ENCODE data around the gene TTC27. TPM values are rescaled to one million over a fixed set of nuclear protein-coding genes. Genes with fewer than 3 reads are reported as not detected.
"Not testable (repeated sequence)": the region's sequence is repeated elsewhere in the genome, so short reads cannot be mapped to it uniquely, and the experiment has no call there.

Gene TTC27
- 21.1 and 21.5 TPM in 2 replicates for total RNA-seq (2014; rRNA removed)
- polyA plus RNA-seq (2012), result 10.1 TPM

DNA sequence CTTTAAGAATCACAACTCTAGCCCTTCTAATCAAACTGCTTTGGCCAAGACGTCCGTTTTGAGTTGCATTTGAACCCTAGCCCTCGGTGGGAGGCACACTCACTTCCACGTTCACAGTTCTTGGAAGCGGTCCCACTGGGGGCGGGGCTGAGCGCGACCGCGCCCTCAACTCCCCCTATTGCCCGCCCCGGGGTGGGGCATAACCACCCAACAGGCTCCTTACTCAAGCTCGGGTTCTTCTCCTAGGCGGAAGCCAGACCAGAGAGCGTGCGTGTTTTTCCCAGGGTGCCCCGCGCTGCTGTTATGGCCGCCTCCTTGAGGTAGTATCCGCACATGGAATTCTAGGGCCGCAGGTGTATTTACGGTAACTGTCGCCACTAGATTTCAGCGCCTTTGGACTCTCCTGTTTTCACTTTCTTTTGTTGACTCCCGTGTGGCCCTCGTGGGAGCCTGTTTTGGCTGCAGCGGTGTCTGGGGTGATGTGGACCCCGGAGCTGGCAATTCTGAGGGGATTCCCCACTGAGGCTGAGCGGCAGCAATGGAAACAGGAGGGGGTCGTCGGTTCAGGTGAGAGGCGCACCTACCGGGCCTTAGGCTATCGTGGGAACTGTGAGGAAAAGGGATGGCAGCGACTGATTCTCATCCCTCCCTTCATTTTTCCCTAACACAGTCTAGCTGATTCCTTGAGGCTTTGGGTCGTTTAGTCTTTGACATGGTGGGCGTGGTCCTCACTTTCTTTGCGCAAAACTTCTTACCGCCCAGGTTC lies at the start of gene TTC27:
TTC27 (plus strand) TSS at position 237 of the 766 bp plus-strand sequence; CDS start at position 480, 243 bp downstream.
- peak; percentile 92 for DNase-seq (ENCODE audit: low read depth)

DNA sequence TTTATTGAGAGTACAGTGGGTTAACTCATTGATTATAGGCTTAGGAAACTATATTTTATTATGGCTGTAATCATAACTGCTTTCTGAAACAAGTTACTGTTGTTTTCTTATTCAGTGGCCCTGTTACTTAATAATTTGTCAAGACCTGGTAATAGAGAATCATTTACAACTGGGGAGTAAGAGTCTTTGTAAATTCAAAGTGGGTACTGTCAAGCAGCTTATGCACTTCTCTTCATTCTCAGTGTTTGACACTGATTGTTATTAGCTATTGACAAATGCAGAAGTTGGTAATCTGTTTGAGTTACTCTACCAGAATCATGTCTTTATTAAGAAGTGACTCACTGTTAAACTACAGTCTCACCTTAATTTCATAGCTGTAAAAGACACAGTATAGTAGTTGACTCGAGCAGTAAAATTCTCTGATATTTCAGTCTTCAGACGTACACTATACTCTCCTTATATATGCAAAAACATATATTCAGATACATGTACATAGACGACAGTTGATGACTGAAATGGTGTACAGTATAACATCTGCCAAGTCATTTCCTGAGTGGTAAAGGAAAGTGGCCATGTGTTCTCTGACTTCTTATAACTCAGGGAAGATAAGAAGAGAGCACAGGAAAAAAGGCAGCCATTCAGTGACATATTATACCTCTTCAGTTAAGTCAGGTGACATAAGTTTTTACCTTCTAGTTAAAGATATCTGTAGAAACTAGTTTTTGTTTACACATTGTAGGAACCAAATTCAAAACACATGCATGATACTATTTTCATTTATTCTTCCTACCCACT lies 36.0 kb upstream of the TTC27 start:
- DNase-seq (ENCODE audit: low read depth), result no peak

DNA sequence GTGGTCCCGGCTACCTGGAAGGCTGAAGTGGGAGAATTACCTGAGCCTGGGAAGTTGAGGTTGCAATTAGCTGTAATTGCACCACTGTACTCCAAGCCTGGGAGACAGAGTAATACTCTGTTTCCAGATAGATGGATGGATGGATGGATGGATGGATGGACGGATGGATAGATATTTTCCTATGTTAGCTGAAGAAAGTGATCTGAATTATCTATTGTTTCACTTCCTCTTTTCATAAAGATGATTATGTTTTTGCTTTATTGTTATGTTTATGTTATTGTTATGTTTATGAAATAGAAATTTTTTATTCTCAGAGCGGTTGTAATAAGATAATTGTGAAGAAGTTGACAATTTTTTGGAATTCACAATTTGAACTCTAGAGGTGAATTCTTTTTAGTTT lies 33.3 kb upstream of the TTC27 start:
- no peak for DNase-seq (ENCODE audit: low read depth)

DNA sequence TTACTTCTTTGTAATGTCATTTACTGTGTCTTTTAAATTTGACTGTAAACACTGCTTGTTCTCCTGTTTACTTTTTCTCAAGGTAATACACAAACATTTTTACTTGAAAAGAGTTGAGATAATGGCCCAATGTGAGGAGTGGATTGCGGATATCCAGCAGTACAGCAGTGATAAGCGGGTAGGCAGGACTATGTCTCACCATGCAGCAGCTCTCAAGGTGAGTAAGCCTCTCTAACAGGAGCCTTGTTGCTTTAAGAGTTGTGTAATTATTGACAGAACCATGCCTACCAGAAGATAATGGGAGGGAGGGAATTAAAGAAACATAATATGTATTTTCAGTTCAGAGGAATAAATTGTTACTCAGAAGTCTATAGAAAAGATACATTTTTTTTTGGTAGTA lies 16.5 kb upstream of the TTC27 start:
- no peak for DNase-seq (ENCODE audit: low read depth)

DNA sequence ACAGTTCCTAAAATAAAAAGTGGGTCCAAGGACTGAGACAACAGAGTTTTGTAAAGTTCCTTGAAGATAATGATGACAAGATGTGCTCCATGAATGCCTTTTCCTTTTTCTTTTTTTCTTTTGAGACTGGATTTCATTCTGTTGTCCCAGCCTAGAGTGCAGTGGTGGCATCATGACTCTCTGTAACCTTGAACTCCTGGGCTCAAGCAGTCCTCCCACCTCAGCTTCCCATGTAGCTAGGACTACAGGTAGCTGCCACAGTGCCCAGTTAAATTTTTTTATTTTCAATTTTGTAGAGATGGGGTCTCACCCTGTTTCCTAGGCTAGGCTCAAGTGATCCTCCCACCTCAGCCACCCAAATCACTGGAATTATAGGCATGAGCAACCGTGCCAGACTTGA lies 16.1 kb upstream of the TTC27 start:
- no peak for DNase-seq (ENCODE audit: low read depth)

DNA sequence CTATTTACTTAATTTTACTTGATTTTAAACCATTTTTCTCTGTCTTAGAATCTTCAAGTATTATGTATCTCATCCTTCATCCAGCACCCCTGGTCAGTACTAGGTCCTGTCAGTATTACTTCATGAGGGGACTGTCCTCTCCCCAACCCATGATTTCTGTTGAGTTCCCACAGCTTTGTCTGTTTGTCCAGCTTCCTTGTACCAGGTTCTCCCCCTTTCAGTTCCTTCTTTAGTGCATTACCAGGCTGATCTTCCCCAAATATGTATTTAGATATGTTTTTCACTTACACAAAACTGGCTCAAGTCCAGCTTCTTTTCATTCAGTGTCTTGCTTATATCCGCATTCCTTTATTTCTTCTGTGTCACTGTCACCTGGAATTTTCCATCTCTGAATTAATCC lies 13.8 kb upstream of the TTC27 start:
- DNase-seq (ENCODE audit: low read depth), result no peak

DNA sequence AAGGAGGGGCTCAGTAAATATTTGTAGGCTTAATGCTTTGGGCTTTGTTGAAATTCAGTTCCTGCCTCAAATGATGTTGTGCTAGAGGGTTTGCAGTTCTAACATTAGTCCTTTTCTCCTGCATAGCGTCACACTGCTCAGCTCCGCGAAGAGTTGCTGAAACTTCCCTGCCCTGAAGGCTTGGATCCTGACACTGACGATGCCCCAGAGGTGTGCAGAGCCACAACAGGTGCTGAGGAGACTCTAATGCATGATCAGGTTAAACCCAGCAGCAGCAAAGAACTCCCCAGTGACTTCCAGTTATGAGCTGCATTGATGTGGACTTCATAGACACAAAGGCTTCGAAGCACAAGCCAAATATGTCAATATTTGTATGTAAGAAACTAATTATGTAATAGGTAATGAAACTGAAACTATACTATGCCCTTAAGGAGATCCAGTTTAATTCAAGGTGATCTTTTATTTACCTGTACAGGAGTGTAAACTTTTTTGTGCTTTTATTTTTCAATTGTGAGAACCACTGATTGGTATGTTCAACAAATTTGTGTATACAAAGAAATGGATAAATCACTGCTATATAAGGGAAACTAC lies 10.2 kb upstream of the TTC27 start:
- DNase-seq (ENCODE audit: low read depth), result no peak

DNA sequence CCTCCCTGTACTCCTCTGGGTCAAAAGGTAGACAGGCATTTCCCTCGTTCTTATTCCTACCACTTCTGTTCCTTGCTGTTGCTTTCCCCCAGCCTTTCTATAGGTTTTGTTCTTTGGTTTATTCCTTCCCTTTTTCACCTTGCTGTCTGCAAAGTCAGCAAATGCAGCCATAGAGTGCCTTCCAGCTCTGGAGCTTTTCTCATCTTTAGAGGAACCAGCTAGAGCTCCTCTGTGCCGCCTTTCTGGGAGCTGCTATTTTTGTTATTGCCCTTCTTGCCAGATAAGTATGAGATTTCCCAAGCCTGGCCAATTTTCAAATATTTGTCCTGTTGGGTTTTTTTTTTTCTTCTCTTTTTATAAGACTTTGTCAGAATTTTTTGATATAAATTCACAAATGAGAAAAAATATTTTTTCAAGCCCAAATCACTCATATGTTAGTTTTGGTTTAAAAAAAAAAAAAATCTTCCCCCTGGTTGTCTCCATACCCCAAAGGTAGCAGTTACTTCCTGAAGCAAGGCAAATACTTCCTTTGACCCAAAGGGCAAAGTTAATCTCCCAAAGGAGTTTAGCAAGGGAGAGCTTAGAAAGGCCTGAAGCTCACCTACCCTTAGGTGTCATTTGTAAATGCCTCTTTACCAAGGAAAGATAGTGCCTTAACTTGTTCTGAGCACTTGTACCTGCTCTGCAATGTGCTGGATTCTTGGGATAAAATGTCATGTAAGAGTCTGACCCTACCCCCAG lies 5.1 kb upstream of the TTC27 start:
- DNase-seq (ENCODE audit: low read depth), result no peak

DNA sequence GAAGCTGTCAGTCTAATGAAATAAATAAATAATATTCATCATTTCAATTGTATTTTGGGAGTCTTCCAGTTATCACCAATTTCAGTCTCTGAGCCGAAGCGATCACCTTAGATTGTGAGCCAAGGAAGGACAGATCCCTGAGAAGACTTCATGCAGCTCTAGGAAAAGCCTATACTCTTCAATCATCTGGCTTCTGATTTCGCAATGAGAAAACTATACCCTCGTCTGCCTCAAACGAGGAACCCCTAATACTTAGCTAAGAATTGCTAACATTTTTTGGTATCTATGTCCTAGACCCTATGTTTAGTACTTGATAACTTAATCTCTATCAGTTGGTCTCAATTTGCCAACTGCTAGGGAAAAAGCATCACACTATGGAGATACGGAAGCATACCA lies 4.5 kb upstream of the TTC27 start:
- DNase-seq (ENCODE audit: low read depth), result no peak

DNA sequence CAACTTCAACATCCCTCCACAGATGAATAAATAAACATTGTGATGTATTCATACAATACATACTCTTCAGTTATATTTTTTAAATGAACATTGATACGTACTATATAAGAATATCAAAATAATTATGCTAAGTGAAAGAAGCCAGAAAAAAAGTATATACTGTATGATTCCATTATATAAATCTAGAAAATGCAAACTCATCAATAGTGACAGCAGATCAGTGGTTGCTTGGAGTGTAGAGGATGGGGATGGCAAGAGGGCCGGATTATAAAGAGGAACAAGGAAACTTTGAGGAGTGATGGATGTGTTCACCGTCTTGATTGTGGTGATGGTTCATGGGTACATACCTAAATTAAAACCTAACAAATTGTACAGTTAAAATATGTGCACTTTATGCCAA lies 3.0 kb upstream of the TTC27 start:
- DNase-seq (ENCODE audit: low read depth), result no peak

DNA sequence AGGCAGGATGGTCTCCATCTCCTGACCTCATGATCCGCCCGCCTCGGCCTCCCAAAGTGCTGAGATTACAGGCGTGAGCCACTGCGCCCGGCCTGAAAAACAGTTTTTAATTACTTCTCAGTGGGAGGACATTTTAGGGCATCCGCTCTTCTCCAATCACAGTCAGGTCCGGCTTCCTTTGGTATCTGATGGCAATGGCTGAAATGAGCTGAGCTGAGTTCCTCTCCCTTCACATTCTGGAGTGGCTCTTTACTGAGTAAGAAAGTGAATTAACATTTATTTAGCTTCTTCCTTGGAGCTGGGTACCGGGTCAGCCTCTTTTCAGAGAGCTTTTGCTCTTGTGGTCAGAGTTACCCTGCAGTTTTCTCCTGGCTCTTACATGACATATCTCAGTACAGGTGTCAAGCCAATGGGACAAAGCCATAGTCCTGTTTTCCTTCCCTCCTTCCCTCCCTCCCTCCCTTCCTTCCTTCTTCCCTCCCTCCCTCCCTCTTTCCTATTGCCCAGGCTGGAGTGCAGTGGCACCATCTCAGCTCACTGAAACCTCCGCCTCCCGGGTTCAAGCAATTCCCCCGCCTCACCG lies 1.1 kb upstream of the TTC27 start:
- no peak for DNase-seq (ENCODE audit: low read depth)

DNA sequence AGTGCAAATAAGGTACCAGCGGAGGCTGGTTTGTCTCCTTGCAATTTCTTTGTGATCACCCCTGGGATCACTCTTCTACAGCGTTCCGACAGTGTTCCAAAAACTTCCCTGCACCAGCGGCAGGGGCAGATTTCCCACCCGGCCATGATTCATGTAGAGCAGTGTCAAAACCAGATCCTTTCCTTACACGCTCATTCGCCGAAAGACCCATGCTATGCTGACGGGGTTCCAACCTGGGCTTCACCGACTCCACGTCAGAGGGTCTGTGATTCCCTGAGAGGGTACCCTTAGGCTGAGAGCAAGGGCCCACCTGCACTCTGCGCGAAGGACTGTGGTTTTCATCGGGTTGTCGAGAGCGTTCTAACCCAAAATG lies 423 bp upstream of the TTC27 start:
- DNase-seq (ENCODE audit: low read depth), result peak; percentile 20

DNA sequence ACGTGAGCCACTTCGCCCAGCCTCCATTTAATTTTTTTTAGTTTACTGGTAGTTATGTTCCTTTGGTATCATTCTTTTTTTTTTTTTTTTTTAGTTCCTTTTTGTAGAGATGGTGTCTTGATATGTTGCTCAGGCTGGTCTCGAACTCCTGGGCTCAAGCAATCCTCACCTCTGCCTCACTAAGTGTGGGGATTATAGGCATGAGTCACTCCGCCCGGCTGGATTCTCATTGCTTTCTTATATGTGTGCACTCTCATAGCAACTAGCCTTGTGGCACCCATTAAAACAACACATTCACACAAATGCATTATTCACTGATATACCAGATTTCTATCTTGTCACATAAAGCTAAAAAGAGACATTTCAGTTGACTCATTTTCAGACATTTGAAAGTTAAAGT lies 4.2 kb downstream of the TTC27 start:
- peak; percentile 61 for DNase-seq (ENCODE audit: low read depth)

DNA sequence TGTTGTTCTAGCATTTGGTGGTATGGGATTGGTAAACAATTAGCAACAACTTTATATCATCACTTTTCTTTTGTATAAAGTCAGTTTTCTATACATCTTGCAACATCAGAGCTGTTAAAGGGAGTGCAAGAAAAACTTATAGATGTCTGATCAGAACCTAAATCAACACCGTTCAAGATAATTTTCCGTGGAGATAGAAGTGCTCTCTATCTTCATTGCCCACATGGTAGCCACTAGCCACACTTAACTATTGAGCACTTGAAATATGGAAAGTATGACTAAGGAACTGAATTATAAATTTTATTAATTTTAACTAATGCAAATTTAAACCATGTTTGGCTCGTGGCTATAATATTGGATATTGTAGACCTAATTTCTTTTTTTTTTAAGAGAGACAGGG lies 5.2 kb downstream of the TTC27 start:
- no peak for DNase-seq (ENCODE audit: low read depth)

DNA sequence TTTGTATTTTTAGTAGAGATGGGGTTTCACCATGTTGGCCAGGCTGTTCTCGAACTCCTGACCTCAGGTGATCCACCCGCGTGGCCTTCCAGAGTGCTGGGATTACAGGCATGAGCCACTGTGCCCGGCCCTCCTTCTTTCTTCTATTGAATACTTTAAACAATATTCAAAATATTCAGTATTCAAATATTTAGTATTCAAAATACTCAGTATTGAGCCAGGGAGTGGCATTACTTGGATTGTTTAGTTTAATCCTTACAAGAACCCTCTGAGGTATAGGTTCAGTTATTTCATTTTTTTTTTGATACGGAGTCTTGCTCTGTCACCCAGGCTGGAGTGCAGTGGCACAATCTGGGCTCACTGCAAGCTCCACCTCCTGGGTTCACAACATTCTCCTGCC lies 10.7 kb downstream of the TTC27 start:
- not testable (repeated sequence) for DNase-seq (ENCODE audit: low read depth)

DNA sequence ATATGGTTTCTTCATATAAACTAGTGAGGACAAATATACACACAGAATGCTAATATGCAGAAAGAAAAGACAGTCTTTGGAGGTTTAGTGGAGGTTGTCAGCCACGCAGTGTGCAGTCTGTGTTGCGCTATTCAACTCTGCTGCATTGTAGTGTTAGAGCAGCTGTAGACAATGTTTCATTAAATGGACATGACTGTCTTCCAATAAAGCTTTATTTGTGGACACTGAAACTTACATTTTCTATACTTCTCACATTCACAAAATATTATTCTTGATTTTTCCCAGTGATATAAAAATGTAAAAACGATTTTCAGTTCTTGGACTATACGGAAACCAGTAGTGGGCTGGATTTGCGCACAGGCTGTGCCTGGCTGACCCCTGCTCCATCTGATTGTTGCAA lies 13.3 kb downstream of the TTC27 start:
- no peak for DNase-seq (ENCODE audit: low read depth)

DNA sequence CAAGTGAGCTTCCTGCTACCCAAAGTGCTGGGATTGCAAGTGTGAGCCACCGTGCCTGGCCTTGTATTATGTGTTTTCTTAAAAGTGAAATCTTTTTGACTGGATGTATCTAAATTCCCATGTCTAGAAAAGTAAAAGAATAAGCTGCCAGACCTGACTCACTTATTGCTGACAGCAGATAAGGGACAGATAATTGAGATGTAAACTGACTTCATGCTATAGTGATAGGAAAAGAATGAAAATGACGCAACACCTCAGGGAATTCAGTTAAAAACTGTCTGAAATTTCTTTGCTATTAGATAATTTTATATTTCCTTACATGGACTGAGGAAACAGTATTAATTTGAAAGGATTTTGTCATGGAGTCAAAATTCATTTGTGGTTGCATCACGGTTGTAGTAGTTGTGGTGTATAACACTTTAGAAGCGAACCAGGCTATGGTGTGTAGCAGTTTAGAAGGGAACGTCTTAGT lies 19.4 kb downstream of the TTC27 start:
- DNase-seq (ENCODE audit: low read depth), result peak; percentile 13

DNA sequence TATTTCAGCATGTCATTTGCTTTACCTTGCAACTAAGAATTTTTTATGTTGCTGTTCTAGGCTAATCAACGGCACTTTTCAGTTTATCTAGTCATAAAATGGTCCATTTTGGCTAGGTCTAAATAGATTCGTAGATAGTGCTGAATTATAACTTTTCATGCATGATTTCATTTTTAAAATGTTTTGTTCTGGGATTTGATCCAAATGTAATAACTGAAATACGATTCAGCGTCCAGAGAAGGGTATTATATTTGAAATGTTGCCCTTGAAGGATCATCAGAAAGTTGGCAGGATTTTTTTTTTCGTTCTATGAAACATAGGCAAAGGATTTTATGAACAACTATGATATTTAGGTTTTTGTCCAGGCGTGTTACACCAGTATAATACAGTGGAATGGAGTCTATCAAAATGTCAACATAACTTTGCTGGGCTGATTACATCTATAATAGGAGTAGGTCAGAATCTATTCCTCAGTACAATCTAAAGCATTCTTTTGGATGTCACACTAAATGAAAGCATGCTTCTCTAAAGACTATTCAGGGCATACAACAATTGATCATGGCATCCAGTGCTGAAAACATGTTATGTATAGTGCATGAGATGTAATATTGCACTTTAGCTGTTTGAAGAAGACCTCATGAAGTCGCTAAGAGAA lies 24.8 kb downstream of the TTC27 start:
- DNase-seq (ENCODE audit: low read depth), result no peak

DNA sequence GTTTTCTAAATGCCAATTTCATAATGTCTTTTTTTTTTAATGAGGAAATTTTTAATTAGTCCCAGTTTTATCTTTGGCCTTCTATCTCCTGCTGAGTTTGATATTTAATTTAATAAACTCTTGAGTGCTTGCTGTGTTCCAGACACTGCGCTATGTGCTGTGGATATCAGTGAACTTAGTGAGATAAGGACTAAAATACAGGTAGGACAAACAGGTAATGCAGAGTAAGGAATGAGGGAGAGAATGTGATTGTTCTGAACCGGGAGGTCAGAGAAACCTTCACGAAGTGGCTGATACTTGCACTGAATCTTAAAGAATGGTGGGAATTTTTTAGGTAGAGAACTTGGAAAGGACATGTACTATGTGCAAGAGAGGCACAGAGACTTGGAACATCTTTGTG lies 28.2 kb downstream of the TTC27 start:
- DNase-seq (ENCODE audit: low read depth), result no peak

DNA sequence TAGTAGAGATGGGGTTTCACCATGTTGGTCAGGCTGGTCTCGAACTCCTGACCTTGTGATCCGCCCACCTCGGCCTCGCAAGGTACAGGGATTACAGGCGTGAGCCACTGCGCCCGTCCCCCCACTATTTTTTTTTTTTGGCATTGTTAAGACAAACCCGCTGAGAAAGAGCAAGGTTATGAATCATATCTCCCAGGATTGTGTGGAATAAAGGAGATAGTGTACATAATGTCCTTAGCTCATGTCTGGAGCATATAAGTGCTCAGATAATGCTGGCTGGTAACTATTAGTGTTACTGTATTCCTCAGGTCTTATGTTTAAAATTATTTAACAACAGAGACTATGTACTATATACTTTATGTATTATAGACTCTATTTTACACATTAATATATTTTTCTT lies 36.0 kb downstream of the TTC27 start:
- DNase-seq (ENCODE audit: low read depth), result peak; percentile 5

DNA sequence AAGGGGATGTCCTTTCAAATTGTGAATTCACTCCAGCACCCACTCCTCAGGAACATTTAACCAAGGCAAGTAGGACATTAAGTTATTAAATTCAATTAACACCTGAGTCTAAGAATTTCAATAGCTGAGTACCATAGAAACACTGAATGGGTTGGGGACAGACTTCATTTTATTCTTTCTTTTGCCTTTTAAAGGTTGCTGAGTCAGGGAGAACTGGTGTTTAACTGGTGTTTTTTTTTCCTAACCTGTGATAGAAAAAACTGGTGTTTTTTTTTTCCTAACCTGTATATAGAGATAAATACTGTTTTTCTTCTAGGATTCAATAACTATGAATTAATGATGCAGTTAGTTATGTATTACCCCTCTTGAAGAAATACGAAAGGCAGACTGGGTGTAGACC lies 38.9 kb downstream of the TTC27 start:
- no peak for DNase-seq (ENCODE audit: low read depth)

Data from LHCN-M2 (cell line).